ENCODE data around the gene MTA3.

- TF ChIP-seq CTCF (IDR thresholded peaks at IDR 0.05) = no peak
- no peak for TF ChIP-seq EZH2 (IDR thresholded peaks at IDR 0.05; ENCODE audit: borderline replicate concordance, insufficient read depth, low read depth, low read length, poor library complexity, severe bottlenecking)
These were observed 175.2 kb downstream of the MTA3 start for GRCh38 chr2:42743659-42743990.

Measured in B cell (primary cell).